Measurements from ENCODE around the gene SUSD5. TPM values are rescaled to one million over a fixed set of nuclear protein-coding genes. Genes with fewer than 3 reads are reported as not detected.

SUSD5 gene
- total RNA-seq, 1 experiment from 2014 or later = 16.6 TPM

Other genes starting within 250 kb of the SUSD5 start
- 61.5 and 95.3 TPM in 2 replicates for gene GLB1, start 121.7 kb downstream of the SUSD5 start, total RNA-seq (2014; rRNA removed; shearing (Covaris generic))
- gene TMPPE, start 121.7 kb downstream of the SUSD5 start, total RNA-seq (2014; rRNA removed; shearing (Covaris generic)) = 1.4 and 2.3 TPM in 2 replicates
- 280 and 316 TPM in 2 replicates for gene CRTAP, start 104.8 kb downstream of the SUSD5 start, total RNA-seq (2014; rRNA removed; shearing (Covaris generic))
- 18.5 and 23.2 TPM in 2 replicates for gene FBXL2, start 58.6 kb upstream of the SUSD5 start, total RNA-seq (2014; rRNA removed; shearing (Covaris generic))
- 88.8 and 106 TPM in 2 replicates for gene UBP1, start 221.6 kb upstream of the SUSD5 start, total RNA-seq (2014; rRNA removed; shearing (Covaris generic))